ENCODE results near the gene WBP2NL. TPM values are rescaled to one million over a fixed set of nuclear protein-coding genes. Genes with fewer than 3 reads are reported as not detected.
A peak's percentile ranks its signal among the peaks of the same experiment; 100 is the strongest.
"Not testable (repeated sequence)": the region's sequence is repeated elsewhere in the genome, so short reads cannot be mapped to it uniquely, and the experiment has no call there.

Gene WBP2NL
- total RNA-seq, 4 donors from 2014 or later = 0.22 to 2.8 (median 0.59) TPM

DNA sequence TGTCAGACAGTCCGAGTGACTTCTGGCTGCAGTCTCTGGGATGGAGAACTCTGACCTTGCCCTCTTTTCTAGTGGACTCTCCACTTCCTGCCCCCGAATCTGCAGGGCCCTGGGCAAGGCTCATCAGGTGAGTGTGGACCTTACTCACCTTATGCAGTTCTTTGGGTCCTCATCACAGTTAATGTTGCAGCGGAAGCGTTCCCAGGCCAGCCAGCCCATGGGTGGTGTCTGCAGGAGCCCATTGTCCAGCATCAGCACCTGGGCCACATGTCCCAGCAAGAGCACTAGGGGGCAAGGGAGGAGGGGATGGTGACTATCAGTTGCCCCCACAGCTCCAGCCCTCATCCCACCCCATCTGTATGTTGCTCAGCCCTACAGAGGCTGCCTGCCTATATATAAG is 69.7 kb downstream of the WBP2NL start:
- no peak for ATAC-seq
- Histone ChIP-seq H3K27me3 (no peaks in the 10 kb centered on the region), H3K36me3 (peaks cover 0 to 52% of the 10 kb centered on the region in 2 donors), H3K27ac (no peak overlapping the region), H3K9me3 (no peaks in the 10 kb centered on the region), H3K4me1 (peaks cover 0 to 41% (median 14%) of the 10 kb centered on the region in 3 donors), H3K4me3 (no peak overlapping the region)
- TF ChIP-seq, protein P1, sequence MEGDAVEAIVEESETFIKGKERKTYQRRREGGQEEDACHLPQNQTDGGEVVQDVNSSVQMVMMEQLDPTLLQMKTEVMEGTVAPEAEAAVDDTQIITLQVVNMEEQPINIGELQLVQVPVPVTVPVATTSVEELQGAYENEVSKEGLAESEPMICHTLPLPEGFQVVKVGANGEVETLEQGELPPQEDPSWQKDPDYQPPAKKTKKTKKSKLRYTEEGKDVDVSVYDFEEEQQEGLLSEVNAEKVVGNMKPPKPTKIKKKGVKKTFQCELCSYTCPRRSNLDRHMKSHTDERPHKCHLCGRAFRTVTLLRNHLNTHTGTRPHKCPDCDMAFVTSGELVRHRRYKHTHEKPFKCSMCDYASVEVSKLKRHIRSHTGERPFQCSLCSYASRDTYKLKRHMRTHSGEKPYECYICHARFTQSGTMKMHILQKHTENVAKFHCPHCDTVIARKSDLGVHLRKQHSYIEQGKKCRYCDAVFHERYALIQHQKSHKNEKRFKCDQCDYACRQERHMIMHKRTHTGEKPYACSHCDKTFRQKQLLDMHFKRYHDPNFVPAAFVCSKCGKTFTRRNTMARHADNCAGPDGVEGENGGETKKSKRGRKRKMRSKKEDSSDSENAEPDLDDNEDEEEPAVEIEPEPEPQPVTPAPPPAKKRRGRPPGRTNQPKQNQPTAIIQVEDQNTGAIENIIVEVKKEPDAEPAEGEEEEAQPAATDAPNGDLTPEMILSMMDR (IDR thresholded peaks at IDR 0.05) = no peak
- TF ChIP-seq POLR2A (IDR thresholded peaks at IDR 0.05) = no peak
- WGBS, 2 donors (ENCODE audit: low coverage in 1 of 2) = no CpG with 5 or more reads among the region's 4 CpGs

- TF ChIP-seq EP300 (IDR thresholded peaks at IDR 0.05) (no peak), POLR2AphosphoS5 (IDR thresholded peaks at IDR 0.05) (no peak), POLR2A (IDR thresholded peaks at IDR 0.05) (no peak)
- TF ChIP-seq, protein P1 (IDR thresholded peaks at IDR 0.05) = no peak
- Histone ChIP-seq H3K27me3 (no peaks in the 10 kb centered on the region), H3K27ac (peak overlapping the region; percentile 70 to 94 (median 90)), H3K9me3 (no peaks in the 10 kb centered on the region), H3K36me3 (peaks cover 0 to 36% of the 10 kb centered on the region in 2 donors), H3K4me1 (peaks cover 0 to 57% (median 14%) of the 10 kb centered on the region in 3 donors), H3K4me3 (peak overlapping the region; percentile 50 to 76)
- ATAC-seq = peak; percentile 1
- WGBS, 2 donors (ENCODE audit: low coverage in 1 of 2) = 6 to 27% methylated on average over 3 to 7 of the region's 19 CpGs
These were observed 71.4 kb downstream of the WBP2NL start for GRCh38 chr22:42069801-42070516.

DNA sequence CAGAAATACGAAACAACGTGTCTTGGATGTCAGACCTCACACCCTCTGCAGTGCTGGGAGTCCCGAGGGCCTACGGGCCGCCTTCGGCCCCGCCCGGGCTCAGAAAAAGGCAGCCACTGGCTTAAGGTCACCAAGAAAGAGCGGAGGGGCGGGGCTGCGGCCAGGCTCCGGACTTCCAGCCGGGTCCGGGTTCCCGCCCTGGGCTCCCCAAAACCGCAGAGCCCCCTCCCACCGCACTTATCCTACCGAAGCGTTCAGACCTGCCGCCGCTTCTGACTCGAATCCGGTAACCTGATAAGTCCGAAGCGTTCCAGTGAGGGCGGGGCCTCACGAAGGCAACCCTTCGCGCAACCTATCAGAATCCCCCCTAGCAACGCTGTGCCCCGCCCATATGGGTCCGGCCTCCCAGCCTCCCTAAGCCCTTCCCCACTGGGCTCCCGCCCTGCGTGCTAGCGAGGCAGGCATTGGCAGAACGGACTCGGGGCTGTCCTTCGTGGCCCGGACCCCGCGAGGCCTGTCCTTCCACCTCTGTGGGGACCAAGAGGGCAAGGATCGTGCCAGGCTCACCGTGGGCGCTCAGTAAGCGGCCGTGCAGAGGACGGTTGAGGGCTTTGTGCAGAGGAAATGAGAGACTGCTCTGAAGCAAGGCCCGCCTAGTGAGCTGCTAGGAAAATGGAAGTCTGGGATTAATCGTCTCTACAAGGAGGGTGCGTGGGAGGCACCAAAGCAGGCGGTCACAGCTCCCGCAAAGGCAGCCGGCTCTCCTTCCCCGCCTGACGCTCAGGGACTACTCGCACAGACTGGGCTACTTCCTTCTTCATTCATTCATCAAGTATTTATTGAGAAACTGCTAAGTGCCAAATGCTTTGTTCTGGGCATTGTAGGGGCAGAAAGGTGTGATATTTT is 72.2 kb downstream of the WBP2NL start, which contains the start of gene NAGA:
Gene NAGA, minus strand, starts transcription at position 296 of the 906 bp plus-strand sequence. CDS start 515 bp downstream, outside the sequence.
- peak within 1 kb of the TSS; percentile 50 to 76 for H3K4me3 ChIP-seq
- H3K27ac ChIP-seq = peak within 1 kb of the TSS; percentile 70 to 94 (median 90)
- no peaks in the 10 kb centered on the region for H3K27me3 ChIP-seq
- WGBS, 2 donors (ENCODE audit: low coverage in 1 of 2) = 0 to 3% methylated on average over 3 to 6 of the region's 56 CpGs
- H3K4me1 ChIP-seq = peaks cover 0 to 64% (median 14%) of the 10 kb centered on the region in 3 donors
- H3K36me3 ChIP-seq = peaks cover 0 to 31% of the 10 kb centered on the region in 2 donors
- ATAC-seq = peak; percentile 97
- TF ChIP-seq EP300 (IDR thresholded peaks at IDR 0.05) (no peak), POLR2AphosphoS5 (IDR thresholded peaks at IDR 0.05) (peak; percentile 82), POLR2A (IDR thresholded peaks at IDR 0.05) (peak; percentile 52 to 59)
- no peaks in the 10 kb centered on the region for H3K9me3 ChIP-seq

DNA sequence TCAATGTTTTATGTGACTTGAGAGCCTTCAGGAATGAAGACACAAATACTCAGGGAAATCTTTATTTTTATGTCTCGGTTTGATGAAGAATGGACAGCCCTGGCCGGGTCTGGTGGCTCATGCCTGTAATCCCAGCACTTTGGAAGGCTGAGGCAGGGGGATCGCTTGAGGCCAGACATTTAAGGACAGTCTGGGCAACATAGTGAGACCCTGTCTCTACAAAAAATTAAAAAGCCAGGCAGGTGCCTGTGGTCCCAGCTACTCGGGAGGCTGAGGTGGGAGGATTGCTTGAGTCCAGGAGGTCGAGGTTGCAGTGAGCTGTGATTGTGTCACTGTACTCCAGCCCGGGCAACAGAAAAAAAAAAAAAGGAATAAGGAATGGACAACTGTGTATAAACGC is 72.9 kb downstream of the WBP2NL start:
- H3K4me1 ChIP-seq = peaks cover 0 to 64% (median 14%) of the 10 kb centered on the region in 3 donors
- peak overlapping the region in 1 of 2 donors; percentile 76 for H3K4me3 ChIP-seq
- H3K36me3 ChIP-seq = peaks cover 0 to 31% of the 10 kb centered on the region in 2 donors
- 52 to 57% methylated on average over 2 to 6 of the region's 7 CpGs for WGBS, 2 donors (ENCODE audit: low coverage in 1 of 2)
- H3K9me3 ChIP-seq, ATAC-seq, H3K27me3 ChIP-seq: not testable (repeated sequence)
- H3K27ac ChIP-seq = peak overlapping the region; percentile 70 to 94 (median 90)

GRCh38 chr22:42072606-42073330 is 74.2 kb downstream of the WBP2NL start:
- WGBS, 2 donors (ENCODE audit: low coverage in 1 of 2) = 79 to 82% methylated on average over 5 to 8 of the region's 8 CpGs
- ATAC-seq = no peak
- TF ChIP-seq, protein P1 (IDR thresholded peaks at IDR 0.05) = no peak
- TF ChIP-seq POLR2AphosphoS5 (IDR thresholded peaks at IDR 0.05) = no peak

More at GRCh38 chr22:42072606-42073330, 74.2 kb downstream of the WBP2NL start:
- Histone ChIP-seq H3K27ac (peak overlapping the region in 2 of 4 donors; percentile 31 to 42), H3K4me3 (no peak overlapping the region), H3K4me1 (peaks cover 0 to 73% (median 17%) of the 10 kb centered on the region in 3 donors), H3K9me3 (no peaks in the 10 kb centered on the region), H3K36me3 (peaks cover 0 to 31% of the 10 kb centered on the region in 2 donors), H3K27me3 (no peaks in the 10 kb centered on the region)

Measured in gastroesophageal sphincter (tissue), 4 donors.